Skeletal muscle satellite cell (primary cell): ENCODE measurements around the gene TTC28.
A peak's percentile ranks its signal among the peaks of the same experiment; 100 is the strongest.
"Not testable (repeated sequence)": the region's sequence is repeated elsewhere in the genome, so short reads cannot be mapped to it uniquely, and the experiment has no call there.

ENCODE experiments used
- H3K27me3 ChIP-seq: 2 replicates; pipeline ENCODE4 v1.7.0; 2013; ENCODE audit warnings: low read length; ENCODE audit not compliant: control insufficient read depth, insufficient read depth
- H3K36me3 ChIP-seq: 2 replicates; pipeline ENCODE4 v1.7.0; 2013; ENCODE audit warnings: mild to moderate bottlenecking, control low read depth, low read length; ENCODE audit not compliant: insufficient read depth
- H3K4me1 ChIP-seq: 2 replicates; pipeline ENCODE4 v1.7.0; 2013; ENCODE audit warnings: low read length; ENCODE audit not compliant: control insufficient read depth, insufficient read depth
- H3K4me2 ChIP-seq: 2 replicates; pipeline ENCODE4 v1.7.0; 2013; ENCODE audit warnings: mild to moderate bottlenecking, low read length
- H3K4me3 ChIP-seq: 2 replicates; pipeline ENCODE4 v1.7.0; 2013; ENCODE audit warnings: low read length
- H3K9ac ChIP-seq: 2 replicates; pipeline ENCODE4 v1.7.0; 2013; ENCODE audit warnings: mild to moderate bottlenecking, low read depth, low read length, moderate library complexity
- H3K9me3 ChIP-seq: replicated peaks from 2 replicates; pipeline ENCODE4 v1.7.0; 2013; ENCODE audit warnings: mild to moderate bottlenecking, control low read depth, low read length

The TTC28 gene

GRCh38 chr22:28505416-28506149, 174.1 kb downstream of the TTC28 start:
- H3K9ac ChIP-seq, result peak overlapping the region; percentile 10
- H3K4me1 ChIP-seq, result no peaks in the 10 kb centered on the region
- no peaks in the 10 kb centered on the region for H3K27me3 ChIP-seq
- H3K36me3 ChIP-seq, result no peaks in the 10 kb centered on the region
- no peaks in the 10 kb centered on the region for H3K9me3 ChIP-seq
- peak overlapping the region; percentile 34 for H3K4me3 ChIP-seq
- H3K4me2 ChIP-seq, result peak overlapping the region; percentile 60

GRCh38 chr22:28500006-28500405, 179.6 kb downstream of the TTC28 start:
- Histone ChIP-seq H3K4me3 (no peak overlapping the region), H3K27me3 (no peaks in the 10 kb centered on the region), H3K9ac (no peak overlapping the region), H3K4me2 (no peak overlapping the region), H3K4me1 (no peaks in the 10 kb centered on the region), H3K9me3 (no peaks in the 10 kb centered on the region), H3K36me3 (no peaks in the 10 kb centered on the region)

DNA sequence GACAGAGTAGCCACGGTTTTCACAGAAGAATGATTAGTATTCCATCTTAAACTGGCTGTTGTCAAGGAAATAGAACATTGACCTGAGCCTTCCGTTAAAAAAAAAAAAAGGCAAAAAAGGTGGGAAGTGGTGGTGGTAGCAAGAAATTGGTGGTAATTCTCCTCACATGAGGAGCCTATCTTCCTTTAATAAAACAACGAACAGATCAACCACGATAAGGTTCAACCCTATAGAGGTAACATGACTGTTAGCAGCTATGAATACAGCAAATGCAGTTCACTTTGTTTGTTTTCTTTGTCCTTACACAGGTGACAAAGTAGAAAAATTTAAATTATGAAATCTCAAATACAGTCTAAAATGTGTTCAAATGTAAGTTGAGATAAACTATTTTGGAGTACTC, 181.6 kb downstream of the TTC28 start:
- Histone ChIP-seq H3K36me3 (no peaks in the 10 kb centered on the region), H3K4me2 (no peak overlapping the region), H3K9me3 (no peaks in the 10 kb centered on the region), H3K4me3 (no peak overlapping the region), H3K9ac (no peak overlapping the region), H3K27me3 (no peaks in the 10 kb centered on the region), H3K4me1 (no peaks in the 10 kb centered on the region)

- Histone ChIP-seq H3K4me1 (no peaks in the 10 kb centered on the region), H3K27me3 (no peaks in the 10 kb centered on the region), H3K4me3 (no peak overlapping the region), H3K9ac (no peak overlapping the region), H3K9me3 (no peaks in the 10 kb centered on the region), H3K4me2 (no peak overlapping the region), H3K36me3 (no peaks in the 10 kb centered on the region)
These were observed 182.5 kb downstream of the TTC28 start for GRCh38 chr22:28497188-28497587.

DNA sequence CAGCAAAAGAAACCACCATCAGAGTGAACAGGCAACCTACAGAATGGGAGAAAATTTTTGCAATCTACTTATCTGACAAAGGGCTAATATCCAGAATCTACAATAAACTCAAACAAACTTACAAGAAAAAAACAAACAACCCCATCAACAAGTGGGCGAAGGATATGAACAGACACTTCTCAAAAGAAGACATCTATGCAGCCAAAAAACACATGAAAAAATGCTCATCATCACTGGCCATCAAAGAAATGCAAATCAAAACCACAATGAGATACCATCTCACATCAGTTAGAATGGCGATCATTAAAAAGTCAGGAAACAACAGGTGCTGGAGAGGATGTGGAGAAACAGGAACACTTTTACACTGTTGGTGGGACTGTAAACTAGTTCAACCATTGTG, 188.4 kb downstream of the TTC28 start:
- H3K9me3 ChIP-seq, H3K4me3 ChIP-seq, H3K27me3 ChIP-seq, H3K9ac ChIP-seq, H3K4me2 ChIP-seq, H3K36me3 ChIP-seq, H3K4me1 ChIP-seq: not testable (repeated sequence)

DNA sequence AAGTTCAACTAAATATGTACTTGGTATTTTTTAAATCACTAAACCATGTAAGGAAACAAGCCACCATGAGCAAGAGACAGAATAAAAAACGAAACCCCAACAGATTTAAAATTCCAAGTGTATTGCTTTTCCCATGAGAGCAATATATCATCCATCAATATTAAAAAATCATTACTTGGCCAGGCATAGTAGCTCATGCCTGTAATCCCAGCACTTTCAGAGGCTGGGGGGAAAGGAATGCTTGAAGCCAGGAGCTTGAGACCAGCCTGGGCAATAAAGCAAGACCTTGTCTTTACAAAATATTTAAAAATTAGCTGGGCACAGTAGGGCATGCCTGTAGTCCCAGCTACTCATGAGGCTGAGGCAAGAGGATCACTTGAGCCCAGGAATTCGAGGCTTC, 190.8 kb downstream of the TTC28 start:
- no peaks in the 10 kb centered on the region for H3K9me3 ChIP-seq

GRCh38 chr22:28484662-28485061, 195.0 kb downstream of the TTC28 start:
- H3K9ac ChIP-seq, result no peak overlapping the region
- H3K27me3 ChIP-seq, result no peaks in the 10 kb centered on the region
- H3K4me2 ChIP-seq, result no peak overlapping the region
- no peak overlapping the region for H3K4me3 ChIP-seq
- no peaks in the 10 kb centered on the region for H3K9me3 ChIP-seq
- H3K36me3 ChIP-seq, result no peaks in the 10 kb centered on the region
- H3K4me1 ChIP-seq, result no peaks in the 10 kb centered on the region

More for the DNA sequence above, 190.8 kb downstream of the TTC28 start:
- Histone ChIP-seq H3K27me3 (no peaks in the 10 kb centered on the region), H3K36me3 (no peaks in the 10 kb centered on the region), H3K4me2 (no peak overlapping the region), H3K4me1 (no peaks in the 10 kb centered on the region), H3K4me3 (no peak overlapping the region), H3K9ac (no peak overlapping the region)

DNA sequence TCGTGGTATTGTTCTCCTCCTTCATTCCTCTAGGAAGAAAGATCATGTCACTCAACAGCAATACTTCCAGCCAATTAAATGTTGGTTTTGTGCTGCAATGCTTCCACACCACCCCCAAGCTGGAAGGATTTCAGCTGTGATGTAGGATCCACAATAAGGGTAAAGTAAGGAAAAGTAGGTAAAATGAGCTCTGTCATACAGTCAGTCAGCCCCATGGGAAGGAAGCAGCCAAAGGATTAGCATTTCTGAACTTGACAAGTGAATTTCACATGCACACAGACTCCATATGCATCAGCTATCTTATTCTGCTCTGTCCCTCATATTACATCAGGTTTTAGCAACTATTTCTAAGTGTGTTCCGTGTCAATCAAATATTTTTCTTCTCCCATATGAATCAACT, 197.9 kb downstream of the TTC28 start:
- H3K4me3 ChIP-seq, result no peak overlapping the region

GRCh38 chr22:28480000-28480715, 199.5 kb downstream of the TTC28 start:
- no peak overlapping the region for H3K4me3 ChIP-seq
- H3K4me2 ChIP-seq, result no peak overlapping the region
- H3K9ac ChIP-seq, result no peak overlapping the region
- no peaks in the 10 kb centered on the region for H3K9me3 ChIP-seq
- no peaks in the 10 kb centered on the region for H3K27me3 ChIP-seq
- no peaks in the 10 kb centered on the region for H3K36me3 ChIP-seq
- H3K4me1 ChIP-seq, result no peaks in the 10 kb centered on the region

More for the DNA sequence above, 197.9 kb downstream of the TTC28 start:
- H3K4me1 ChIP-seq, result no peaks in the 10 kb centered on the region
- no peak overlapping the region for H3K9ac ChIP-seq
- no peaks in the 10 kb centered on the region for H3K36me3 ChIP-seq
- H3K27me3 ChIP-seq, result no peaks in the 10 kb centered on the region
- H3K9me3 ChIP-seq, result no peaks in the 10 kb centered on the region
- no peak overlapping the region for H3K4me2 ChIP-seq

- no peak overlapping the region for H3K9ac ChIP-seq
- no peaks in the 10 kb centered on the region for H3K4me1 ChIP-seq
- no peak overlapping the region for H3K4me2 ChIP-seq
- H3K4me3 ChIP-seq, result no peak overlapping the region
- no peaks in the 10 kb centered on the region for H3K36me3 ChIP-seq
- H3K9me3 ChIP-seq, result no peaks in the 10 kb centered on the region
- no peaks in the 10 kb centered on the region for H3K27me3 ChIP-seq
These were observed 201.1 kb downstream of the TTC28 start for GRCh38 chr22:28478564-28478963.

DNA sequence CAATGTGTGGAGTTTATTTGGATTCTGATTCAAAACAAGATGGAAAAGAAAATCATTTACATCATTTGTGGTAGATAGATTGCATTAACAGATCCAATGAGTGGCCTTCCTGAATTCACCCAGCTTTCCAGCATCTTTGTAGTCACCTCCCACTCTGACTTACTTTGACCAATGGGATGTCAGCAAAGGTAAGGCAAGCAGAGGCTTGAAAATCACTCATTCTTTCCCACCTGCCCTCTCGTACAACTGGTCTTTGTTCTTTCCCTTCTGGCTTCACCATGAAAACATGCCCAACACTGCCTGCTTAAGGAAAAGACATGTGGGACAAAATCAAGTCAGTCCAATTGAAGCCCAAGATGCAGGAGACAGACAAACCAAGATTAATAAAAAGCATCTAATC, 202.1 kb downstream of the TTC28 start:
- Histone ChIP-seq H3K27me3 (no peaks in the 10 kb centered on the region), H3K9me3 (no peaks in the 10 kb centered on the region), H3K4me3 (no peak overlapping the region), H3K4me1 (no peaks in the 10 kb centered on the region), H3K36me3 (no peaks in the 10 kb centered on the region), H3K9ac (no peak overlapping the region), H3K4me2 (no peak overlapping the region)

DNA sequence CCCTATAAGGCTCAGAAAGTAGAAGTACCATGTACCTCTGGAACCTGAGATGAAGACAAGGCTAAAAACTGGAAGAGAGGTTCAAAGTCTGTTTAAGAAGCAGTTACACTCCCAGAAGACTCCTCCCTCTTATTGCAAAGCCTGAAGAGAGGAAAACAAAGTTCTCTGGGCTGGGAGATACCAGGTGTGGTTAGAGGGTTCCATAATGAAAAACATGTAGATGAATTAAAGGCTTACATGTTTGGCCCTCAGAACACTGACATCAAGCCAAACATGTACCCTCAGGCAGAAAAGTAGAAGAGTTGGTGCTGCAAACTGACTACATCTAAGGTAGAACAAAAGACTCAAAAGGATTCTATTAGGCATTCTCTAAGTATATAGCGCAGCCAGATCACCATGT, 205.3 kb downstream of the TTC28 start:
- Histone ChIP-seq H3K36me3 (no peaks in the 10 kb centered on the region), H3K4me3 (no peak overlapping the region), H3K4me2 (no peak overlapping the region), H3K27me3 (no peaks in the 10 kb centered on the region), H3K9me3 (no peaks in the 10 kb centered on the region), H3K9ac (no peak overlapping the region), H3K4me1 (no peaks in the 10 kb centered on the region)
